ENCODE data around the gene POLE2.

POLE2 gene

DNA sequence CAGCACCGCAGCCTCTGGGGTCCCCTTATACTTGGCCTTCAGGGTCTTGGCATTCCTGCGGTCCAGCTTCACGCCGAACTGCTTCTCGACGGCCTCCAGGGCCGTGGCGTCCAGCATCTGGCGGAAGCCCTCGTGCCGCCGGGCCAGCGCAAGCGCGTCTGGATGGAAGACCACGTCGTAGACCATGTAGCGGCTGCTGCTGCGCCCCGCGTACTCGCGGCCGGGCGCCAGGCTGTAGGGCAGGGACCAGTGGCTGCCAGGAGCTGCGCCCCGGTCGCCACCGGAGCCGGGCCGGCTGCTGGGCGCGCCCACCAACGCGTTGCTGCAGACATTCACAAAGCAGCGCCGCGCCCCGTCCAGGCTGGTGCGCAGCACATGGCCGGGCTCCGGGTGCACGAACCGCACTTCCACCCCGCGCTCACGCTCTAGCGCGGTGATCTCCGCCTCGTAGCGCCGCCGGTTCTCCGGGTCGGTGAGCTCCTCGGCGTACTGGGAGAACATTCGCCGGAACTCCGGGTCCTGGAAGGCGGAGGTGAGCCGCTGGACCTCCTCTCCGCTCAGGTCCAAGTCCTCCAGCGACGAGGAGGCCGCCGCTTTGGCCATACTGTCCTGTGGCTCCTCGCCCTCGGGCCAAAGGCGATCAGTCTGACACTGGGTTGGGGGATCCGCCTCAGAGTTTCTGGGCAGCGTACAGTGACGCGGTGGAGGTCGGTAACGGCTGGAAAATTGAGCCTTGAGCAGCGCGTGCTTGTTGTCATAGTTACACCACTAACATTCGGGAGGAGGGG is 53.3 kb downstream of the POLE2 start, which contains the start of gene DNAAF2:
TSS of gene DNAAF2 (minus strand) at position 698 of the 788 bp plus-strand sequence. CDS start at position 603, 95 bp downstream.
- Histone ChIP-seq H3K9me3 (no peaks in the 10 kb centered on the region), H3K36me3 (no peaks in the 10 kb centered on the region), H3K27me3 (no peaks in the 10 kb centered on the region), H3K27ac (peak within 1 kb of the TSS; percentile 96), H3K4me1 (ENCODE audit: control insufficient read depth in 1 of 2, insufficient read depth in 1 of 2, low read depth in 1 of 2, low read length in 1 of 2) (peaks cover 25 to 30% of the 10 kb centered on the region in 2 experiments), H3K4me3 (ENCODE audit: low read depth in 1 of 2, low read length in 1 of 2) (peak within 1 kb of the TSS; percentile 90 to 91)
- TF ChIP-seq, protein P1, sequence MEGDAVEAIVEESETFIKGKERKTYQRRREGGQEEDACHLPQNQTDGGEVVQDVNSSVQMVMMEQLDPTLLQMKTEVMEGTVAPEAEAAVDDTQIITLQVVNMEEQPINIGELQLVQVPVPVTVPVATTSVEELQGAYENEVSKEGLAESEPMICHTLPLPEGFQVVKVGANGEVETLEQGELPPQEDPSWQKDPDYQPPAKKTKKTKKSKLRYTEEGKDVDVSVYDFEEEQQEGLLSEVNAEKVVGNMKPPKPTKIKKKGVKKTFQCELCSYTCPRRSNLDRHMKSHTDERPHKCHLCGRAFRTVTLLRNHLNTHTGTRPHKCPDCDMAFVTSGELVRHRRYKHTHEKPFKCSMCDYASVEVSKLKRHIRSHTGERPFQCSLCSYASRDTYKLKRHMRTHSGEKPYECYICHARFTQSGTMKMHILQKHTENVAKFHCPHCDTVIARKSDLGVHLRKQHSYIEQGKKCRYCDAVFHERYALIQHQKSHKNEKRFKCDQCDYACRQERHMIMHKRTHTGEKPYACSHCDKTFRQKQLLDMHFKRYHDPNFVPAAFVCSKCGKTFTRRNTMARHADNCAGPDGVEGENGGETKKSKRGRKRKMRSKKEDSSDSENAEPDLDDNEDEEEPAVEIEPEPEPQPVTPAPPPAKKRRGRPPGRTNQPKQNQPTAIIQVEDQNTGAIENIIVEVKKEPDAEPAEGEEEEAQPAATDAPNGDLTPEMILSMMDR (IDR thresholded peaks at IDR 0.05): no peak

DNA sequence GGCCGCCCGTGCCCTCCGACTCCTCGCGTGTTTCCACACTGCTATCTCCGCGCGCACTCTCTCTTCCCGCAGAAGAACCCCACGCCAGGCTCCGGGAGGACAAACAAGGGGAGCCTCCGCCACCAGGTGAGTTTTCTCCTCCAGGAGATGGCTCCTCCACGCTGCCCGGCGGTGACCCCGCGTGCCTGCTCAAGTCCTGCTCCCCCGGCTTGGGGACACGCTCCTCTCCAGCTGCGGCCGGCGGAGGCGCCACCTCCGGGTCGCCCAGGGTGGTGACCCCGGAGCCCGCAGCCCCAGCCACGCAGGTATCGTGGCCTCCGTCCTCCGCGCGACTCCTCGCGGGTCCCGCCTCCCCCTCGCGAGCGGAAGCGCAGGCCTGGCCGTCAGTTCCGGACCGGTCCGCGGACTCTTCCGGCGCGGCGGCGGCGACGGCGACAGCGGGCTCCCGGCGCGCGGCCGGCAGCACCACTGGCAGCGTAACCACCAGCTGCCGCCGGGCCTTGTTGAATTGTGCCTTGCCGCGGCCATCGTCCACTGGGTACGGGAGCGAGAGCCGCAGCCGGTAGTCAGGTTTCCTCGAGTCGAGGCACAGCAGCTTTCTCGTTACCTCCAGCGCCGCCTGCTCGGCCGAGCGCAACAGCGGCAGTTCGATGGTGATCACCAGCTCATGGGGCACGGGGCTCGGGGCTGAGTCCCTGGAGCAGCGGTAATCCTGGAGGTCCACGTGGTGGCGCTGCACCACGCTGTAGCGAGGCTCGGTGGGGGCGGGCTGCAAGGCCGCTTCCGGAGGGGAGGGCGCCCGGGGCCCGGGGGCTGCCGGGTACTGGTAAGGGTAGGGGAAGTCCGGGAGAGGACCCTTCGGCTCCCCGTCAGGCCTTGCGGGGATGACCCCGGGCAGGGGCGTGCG is 54.1 kb downstream of the POLE2 start:
- Histone ChIP-seq H3K9me3 (no peaks in the 10 kb centered on the region), H3K4me1 (ENCODE audit: control insufficient read depth in 1 of 2, insufficient read depth in 1 of 2, low read depth in 1 of 2, low read length in 1 of 2) (peaks cover 25 to 30% of the 10 kb centered on the region in 2 experiments), H3K27me3 (no peaks in the 10 kb centered on the region), H3K36me3 (no peaks in the 10 kb centered on the region), H3K4me3 (ENCODE audit: low read depth in 1 of 2, low read length in 1 of 2) (peak overlapping the region; percentile 90 to 91), H3K27ac (peak overlapping the region; percentile 96)
- TF ChIP-seq, protein P1 (IDR thresholded peaks at IDR 0.05): peak; percentile 73

DNA sequence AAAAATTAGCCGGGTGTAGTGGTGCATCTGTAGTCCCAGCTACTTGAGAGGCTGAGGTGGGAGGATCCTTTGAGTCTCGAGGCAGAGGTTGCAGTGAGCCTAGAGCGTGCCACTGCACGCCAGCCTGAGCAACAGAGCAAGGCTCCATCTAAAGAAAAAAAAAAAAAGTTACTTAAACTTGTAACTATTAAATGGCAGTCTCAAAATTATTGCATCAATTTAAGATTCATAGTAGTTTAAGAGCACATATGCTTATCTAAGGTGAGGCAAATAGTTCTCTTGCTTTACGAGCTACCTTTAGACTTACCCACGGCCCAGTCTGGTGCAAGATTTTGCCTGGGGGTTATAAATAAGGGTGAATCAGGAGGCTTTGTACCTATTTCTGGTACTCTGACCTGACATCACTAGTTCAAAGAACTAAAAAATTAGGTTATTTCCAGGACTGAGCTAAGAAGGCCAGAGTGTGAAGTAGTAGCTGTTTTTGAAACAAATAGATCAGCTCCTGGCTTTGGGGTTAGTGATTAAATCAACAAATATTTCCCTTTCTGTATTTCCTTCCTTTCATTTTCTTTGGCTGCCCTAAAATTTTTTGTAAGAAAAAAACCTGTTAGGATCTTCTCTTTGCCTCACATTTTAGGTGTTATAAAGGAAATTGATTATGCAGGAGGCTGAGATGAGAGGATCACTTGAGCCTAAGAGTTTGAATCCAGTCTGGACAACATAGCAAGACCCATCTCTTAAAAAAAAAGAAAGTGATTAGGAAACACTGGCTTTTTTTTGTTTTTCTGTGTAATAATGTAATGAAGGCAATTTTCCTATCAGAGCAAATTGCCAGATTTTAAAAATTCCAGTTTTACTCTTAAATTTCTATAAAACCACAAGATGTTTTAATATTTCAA is 63.8 kb downstream of the POLE2 start:
- Histone ChIP-seq H3K36me3 (peaks cover 3% of the 10 kb centered on the region), H3K27ac (no peak overlapping the region), H3K4me3 (ENCODE audit: low read depth in 1 of 2, low read length in 1 of 2) (no peak overlapping the region), H3K4me1 (ENCODE audit: control insufficient read depth in 1 of 2, insufficient read depth in 1 of 2, low read depth in 1 of 2, low read length in 1 of 2) (peaks cover 30 to 32% of the 10 kb centered on the region in 2 experiments), H3K27me3 (no peaks in the 10 kb centered on the region), H3K9me3 (no peaks in the 10 kb centered on the region)
- TF ChIP-seq, protein P1 (IDR thresholded peaks at IDR 0.05): no peak

DNA sequence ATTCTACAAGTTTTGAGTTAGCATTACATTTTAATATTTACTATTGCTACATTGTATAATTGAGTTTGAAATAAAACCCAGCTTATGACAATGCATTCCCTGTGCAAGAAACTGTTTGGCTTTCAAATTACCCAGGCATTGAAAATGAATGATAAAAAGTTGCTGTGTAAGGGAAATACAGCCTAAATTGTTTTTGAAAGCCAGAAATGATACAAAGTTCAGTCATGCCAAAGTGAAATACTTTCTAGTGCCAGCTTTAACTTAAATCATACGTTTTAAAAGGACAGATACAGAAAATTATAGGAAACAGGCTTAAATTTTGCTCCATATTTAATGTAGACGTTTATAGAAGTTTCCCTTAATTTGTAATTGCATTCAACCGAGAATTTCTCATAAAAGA is 64.6 kb downstream of the POLE2 start:
- no peaks in the 10 kb centered on the region for H3K27me3 ChIP-seq
- no peak overlapping the region for H3K4me3 ChIP-seq (ENCODE audit: low read depth in 1 of 2, low read length in 1 of 2)
- H3K4me1 ChIP-seq (ENCODE audit: control insufficient read depth in 1 of 2, insufficient read depth in 1 of 2, low read depth in 1 of 2, low read length in 1 of 2): peaks cover 34 to 38% of the 10 kb centered on the region in 2 experiments
- no peaks in the 10 kb centered on the region for H3K9me3 ChIP-seq
- H3K27ac ChIP-seq: no peak overlapping the region
- H3K36me3 ChIP-seq: peaks cover 11% of the 10 kb centered on the region
- TF ChIP-seq, protein P1 (IDR thresholded peaks at IDR 0.05): no peak

All from neutrophil (primary cell).